Activated T-cell treated with anti-CD3 and anti-CD28 coated beads, Interleukin-2, amount 50 U/mL, for 4 hours (primary cell): ENCODE data around the gene EIF1. TPM values are rescaled to one million over a fixed set of nuclear protein-coding genes. Genes with fewer than 3 reads are reported as not detected.
"Not testable (repeated sequence)": the region's sequence is repeated elsewhere in the genome, so short reads cannot be mapped to it uniquely, and the experiment has no call there.

Experiments
- ATAC-seq, 2 donors: fragments of 200-7000 bp; cut with Tn5 transposase; one replicate each; pipeline ENCODE4 v1.10.0; 2021
- DNase-seq: peaks from one replicate; pipeline ENCODE4 v3.0.0-alpha.2; 2020
- H3K27me3 Mint-ChIP-seq: one replicate; pipeline ENCODE4 v1.8.0; 2021; ENCODE audit warnings: low read depth, mixed read lengths
- H3K36me3 Mint-ChIP-seq: one replicate; pipeline ENCODE4 v1.8.0; 2022; ENCODE audit warnings: mixed read lengths; ENCODE audit not compliant: insufficient read depth
- H3K4me1 Mint-ChIP-seq: one replicate; pipeline ENCODE4 v1.8.0; 2021; ENCODE audit warnings: low read depth, mixed read lengths
- H3K4me3 Mint-ChIP-seq: one replicate; pipeline ENCODE4 v1.8.0; 2021; ENCODE audit warnings: mild to moderate bottlenecking, moderate library complexity, mixed read lengths
- H3K9me3 Mint-ChIP-seq: one replicate; pipeline ENCODE4 v1.8.0; 2021; ENCODE audit warnings: mixed read lengths
- total RNA-seq, 3 donors: library from RNA; stranded (reverse); gene quantifications; one replicate each; pipeline ENCODE4 v1.2.1, GENCODE V29; 2021

EIF1 gene
- total RNA-seq: 1,000 to 10,000 TPM; 1,373 to 1,742 (median 1,506) TPM

DNA sequence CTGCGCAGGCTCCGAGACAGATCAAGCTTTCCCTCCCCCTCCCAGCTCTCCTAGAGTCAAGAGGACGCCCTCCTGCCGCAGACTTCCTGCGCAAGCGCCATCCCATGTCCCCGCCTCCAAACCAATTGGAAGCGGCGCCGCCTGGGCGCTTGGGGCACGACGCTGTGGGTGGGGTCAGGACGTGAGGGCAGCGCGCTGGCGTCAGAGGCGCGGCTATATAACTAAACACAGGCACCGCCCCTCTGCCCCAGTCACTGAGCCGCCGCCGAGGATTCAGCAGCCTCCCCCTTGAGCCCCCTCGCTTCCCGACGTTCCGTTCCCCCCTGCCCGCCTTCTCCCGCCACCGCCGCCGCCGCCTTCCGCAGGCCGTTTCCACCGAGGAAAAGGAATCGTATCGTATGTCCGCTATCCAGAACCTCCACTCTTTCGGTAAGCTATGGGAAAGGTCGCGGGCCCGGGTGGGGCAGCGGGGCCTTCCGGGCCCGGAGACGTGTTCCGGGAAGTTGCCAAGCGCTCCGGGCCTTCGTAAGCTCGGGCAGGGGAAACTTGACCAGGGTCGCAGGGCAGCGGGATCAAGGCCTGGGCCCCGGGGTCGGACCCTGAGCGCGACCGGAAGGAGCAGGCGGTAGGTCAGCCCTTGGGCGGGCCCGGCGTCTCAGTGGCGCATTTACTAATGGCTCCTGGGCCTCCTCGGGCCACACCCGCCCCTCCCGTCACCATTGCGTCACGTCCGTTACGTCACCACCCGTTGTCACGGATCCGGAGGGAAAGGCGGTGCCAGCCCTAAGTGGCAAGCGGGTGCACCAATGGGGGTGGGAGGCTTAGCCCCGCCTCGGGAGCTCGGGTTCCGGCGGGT, at the start of gene EIF1:
Gene EIF1, plus strand, starts transcription at position 245 of the 856 bp plus-strand sequence. Its CDS starts 154 bp downstream, at position 399.
- peak within 1 kb of the TSS; percentile 96 for H3K4me3 Mint-ChIP-seq
- H3K27me3 Mint-ChIP-seq: no peaks in the 10 kb centered on the region
- H3K36me3 Mint-ChIP-seq: peaks cover 36% of the 10 kb centered on the region
- ATAC-seq (peak; percentile 83 to 85), DNase-seq (peak; percentile 100)
- H3K9me3 Mint-ChIP-seq: no peaks in the 10 kb centered on the region
- H3K4me1 Mint-ChIP-seq: peaks cover 28% of the 10 kb centered on the region

DNA sequence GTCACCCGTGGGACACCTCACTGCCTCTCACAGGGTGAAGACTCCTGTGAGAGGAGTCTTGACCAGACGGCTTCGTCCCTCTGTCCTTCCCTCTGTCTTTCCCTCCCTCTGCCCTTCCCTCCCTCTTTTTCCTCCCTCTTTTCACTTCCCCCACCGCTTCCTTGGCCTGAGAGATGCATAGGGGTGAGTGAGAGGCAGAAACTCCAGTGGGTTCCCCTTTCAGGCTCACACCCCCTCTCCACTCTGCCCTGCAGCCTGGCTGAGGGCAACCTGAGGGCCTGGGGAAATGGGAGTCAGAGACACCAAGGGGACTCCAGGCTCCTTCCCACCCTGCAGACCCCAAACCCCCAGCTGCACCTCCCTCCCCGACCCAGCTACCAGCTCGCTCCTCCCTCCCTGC, 49.7 kb upstream of the EIF1 start:
- ATAC-seq: no peak
- no peak for DNase-seq
- Mint-ChIP-seq H3K9me3 (no peaks in the 10 kb centered on the region), H3K4me1 (no peaks in the 10 kb centered on the region), H3K27me3 (no peaks in the 10 kb centered on the region), H3K4me3 (no peak overlapping the region), H3K36me3 (no peaks in the 10 kb centered on the region)

DNA sequence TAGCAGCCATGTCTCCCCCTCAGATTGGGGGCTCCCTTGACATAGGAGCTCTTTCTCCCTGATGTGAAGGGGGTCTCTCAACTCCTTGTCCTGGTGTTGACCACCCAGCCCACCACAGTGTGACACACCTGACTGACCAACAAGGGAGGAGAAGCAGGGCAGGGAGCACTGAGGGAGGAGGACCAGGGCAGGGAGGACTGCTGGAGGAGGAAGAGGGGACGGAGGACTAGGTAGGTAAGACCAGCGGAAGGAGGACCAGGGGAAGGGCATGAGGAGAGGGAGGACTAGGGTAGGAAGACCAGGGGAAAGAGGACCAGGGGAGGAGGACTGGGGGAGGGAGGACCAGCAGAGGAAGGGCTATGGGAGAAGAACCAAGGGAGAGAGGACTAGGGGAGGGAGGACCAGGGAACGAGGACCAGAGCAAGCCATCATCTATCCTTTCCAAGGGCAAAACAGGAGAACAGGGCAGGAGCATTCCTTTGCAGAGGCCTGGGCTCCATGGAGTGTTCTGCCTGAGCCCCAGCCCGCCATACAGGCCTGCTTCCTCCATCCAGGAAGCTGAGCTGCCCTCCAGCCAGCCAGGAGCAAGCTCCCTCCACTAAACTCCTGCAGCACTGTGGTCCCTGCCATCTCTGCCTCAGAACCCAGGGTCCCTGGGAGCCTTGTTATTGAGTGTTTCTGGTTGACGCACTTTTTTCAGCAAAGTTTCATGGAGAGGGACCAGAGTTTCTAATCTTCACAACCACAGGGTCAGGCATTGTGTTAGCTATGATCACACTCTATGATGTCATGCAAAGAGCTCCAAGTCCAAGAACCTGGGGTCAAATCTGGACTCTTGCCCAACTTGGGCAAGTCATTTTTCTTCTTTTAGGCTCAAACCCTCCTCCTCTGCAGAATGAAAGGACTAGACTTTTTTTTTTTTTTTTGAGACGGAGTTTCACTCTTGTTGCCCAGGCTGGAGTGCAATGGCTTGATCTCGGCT, 48.9 kb upstream of the EIF1 start:
- H3K9me3 Mint-ChIP-seq: no peaks in the 10 kb centered on the region
- no peaks in the 10 kb centered on the region for H3K27me3 Mint-ChIP-seq
- ATAC-seq (no peak), DNase-seq (no peak)
- H3K4me3 Mint-ChIP-seq: no peak overlapping the region
- H3K36me3 Mint-ChIP-seq: no peaks in the 10 kb centered on the region
- no peaks in the 10 kb centered on the region for H3K4me1 Mint-ChIP-seq

DNA sequence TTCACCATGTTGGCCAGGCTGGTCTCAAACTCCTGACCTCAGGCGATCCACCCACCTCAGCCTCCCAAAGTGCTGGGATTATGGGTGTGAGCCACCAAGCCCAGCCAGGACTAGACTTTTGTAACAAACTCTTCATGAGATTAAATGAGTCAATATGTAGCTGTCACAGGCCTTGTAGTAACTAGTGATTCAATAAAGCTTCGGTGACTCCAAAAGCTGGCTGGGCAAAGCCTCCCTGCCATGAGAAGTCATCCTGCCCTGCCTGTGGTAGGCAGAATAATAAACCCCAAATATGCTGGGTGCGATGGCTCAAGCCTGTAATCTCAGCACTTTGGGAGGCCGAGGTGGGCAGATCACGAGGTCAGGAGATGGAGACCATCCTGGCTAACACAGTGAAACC, 48.1 kb upstream of the EIF1 start:
- H3K4me3 Mint-ChIP-seq, H3K27me3 Mint-ChIP-seq, ATAC-seq, DNase-seq, H3K36me3 Mint-ChIP-seq, H3K9me3 Mint-ChIP-seq, H3K4me1 Mint-ChIP-seq: not testable (repeated sequence)

DNA sequence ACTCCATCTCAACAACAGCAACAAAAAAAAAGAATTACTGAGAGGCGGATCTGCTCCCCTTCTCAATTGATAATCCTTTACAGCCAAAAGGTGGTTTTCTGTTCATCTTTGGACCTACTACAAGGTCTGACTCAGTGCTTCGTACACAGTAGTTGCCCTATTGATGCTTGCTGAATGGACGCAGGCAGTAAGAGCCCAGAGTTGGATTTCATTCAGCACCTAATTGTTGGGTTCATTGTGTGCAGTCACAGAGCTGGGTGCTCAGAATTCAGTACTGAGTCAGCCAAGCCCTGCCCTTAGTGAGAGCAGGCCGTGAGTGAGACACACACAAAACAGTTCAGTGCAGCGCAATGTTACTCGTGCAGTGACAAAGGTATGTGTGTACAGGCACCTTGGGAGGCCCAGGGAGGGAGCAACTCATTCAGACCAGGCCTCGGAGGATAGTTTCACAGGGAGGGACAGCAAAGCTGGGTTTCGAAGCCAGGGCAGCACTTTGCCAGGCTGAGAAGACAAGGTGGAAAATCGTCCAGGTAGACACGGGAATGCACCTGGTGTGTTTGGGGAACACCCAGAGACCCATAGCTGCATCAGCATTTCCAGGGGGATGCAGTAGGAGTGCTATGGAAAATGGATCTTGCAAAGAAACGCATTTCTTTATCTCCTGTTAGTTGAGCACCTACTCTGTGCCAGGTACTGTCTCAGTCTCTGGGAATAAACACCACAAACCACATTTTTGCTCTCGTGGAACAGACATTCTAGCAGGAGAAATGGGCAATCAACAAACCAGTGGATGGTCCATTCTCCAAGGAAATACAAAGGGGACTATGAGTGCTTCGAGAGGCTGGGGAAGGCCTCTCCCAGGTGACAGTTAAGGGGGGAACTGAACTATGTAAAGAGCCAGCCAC, 46.2 kb upstream of the EIF1 start:
- ATAC-seq (no peak), DNase-seq (no peak)
- Mint-ChIP-seq H3K36me3 (no peaks in the 10 kb centered on the region), H3K4me1 (no peaks in the 10 kb centered on the region), H3K27me3 (no peaks in the 10 kb centered on the region), H3K4me3 (no peak overlapping the region), H3K9me3 (no peaks in the 10 kb centered on the region)

DNA sequence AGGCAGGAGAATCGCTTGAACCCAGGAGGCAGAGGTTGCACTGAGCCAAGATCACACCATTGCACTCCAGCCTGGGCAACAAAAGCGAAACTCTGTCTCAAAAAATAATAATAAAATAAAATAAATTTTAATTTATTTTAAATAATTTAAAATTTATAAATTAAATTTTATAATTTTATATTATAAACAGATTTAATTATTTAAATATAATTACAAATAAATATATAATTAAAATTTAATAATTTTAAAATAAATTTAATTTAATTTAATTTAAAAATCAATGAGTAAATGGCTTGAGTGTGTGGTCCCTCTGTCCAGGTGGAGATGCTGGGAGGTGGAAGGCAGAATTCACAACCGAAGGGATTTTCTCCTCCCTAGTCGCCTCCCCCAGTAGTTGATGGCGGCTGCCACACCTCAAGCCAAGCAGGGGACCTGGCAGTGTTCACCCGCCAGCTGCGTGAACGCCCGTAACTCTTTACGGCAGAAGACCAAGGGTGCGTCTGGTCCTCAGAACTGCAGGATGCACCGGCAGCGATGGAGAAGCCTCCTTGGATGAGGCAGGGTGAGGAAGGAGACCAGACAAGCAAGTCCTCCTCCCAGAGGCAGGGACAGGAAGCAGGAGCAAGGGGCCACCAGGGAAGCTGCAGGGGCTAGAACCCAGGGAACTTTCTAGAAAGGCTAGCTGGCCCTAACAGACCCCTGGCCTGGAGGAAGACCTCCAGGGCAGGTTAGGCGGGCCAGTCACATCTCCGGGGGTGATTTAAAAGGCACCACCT, 41.5 kb upstream of the EIF1 start:
- DNase-seq (no peak), ATAC-seq (no peak)
- Mint-ChIP-seq H3K4me3 (no peak overlapping the region), H3K27me3 (no peaks in the 10 kb centered on the region), H3K36me3 (no peaks in the 10 kb centered on the region), H3K4me1 (peaks cover 10% of the 10 kb centered on the region), H3K9me3 (no peaks in the 10 kb centered on the region)

DNA sequence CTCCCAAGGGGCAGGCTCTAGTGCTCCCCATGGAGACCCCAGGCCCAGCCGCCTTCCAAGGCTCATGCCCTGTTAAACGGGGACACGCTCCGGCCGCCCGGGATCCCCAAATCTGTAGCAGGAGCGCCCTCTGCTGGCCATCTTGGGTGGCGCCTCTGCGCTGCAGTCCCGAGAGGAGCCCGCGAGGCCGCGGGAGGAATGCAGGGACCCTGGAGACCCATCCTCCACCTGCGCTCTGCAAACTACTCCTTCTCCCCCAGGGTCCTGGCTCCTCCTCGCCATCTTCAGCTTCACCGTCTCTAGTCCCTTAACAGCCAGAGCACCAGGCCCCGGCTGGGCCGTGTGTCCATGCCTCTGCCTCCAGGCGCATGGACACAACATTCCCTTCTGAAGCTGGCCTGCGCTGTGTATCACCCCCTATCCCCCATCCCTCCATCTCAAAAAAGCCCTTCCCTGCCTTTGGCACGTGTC, 40.7 kb upstream of the EIF1 start:
- ATAC-seq (peak; percentile 84 to 87), DNase-seq (peak; percentile 92)
- Mint-ChIP-seq H3K4me1 (peaks cover 10% of the 10 kb centered on the region), H3K9me3 (no peaks in the 10 kb centered on the region), H3K36me3 (no peaks in the 10 kb centered on the region), H3K4me3 (peak overlapping the region; percentile 72), H3K27me3 (no peaks in the 10 kb centered on the region)

DNA sequence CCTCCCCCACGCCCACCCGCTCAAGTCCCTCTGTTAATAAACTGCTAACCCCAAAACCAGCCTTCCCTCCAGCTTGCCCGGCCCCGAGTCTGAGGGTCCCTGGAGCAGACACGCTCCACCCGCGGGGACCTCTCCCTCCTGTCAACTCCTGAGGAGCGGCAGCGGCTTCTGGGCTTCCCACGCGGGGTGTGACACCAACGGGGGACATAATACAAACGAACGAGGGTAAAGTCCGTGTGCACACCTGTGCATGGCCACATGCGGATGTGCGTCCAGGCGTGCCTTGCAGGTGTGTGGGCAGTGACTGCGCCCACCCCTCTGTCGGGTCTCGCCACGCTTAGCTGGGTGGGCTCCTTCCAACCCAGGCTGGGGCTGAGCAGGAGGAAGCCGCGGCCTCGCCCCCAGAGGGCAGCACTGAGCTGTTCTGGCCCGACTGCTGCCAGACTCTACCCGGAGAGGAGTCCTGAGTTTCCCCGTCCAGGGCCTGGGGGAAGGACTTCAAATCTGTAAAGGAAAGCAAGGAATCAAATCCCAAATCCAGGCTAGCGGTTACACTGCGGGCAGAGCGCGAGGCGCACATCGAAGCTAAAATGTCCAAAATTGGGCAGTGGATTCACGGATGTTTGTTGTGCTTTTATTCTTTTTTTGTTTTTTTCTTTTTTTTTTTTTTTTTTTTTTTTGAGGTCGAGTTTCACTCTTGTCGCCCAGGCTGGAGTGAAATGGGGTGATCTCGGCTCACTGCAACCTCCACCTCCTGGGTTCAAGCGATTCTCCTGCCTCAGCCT, 40.1 kb upstream of the EIF1 start:
- peak; percentile 90 to 92 for ATAC-seq
- H3K4me1 Mint-ChIP-seq: peaks cover 10% of the 10 kb centered on the region

DNA sequence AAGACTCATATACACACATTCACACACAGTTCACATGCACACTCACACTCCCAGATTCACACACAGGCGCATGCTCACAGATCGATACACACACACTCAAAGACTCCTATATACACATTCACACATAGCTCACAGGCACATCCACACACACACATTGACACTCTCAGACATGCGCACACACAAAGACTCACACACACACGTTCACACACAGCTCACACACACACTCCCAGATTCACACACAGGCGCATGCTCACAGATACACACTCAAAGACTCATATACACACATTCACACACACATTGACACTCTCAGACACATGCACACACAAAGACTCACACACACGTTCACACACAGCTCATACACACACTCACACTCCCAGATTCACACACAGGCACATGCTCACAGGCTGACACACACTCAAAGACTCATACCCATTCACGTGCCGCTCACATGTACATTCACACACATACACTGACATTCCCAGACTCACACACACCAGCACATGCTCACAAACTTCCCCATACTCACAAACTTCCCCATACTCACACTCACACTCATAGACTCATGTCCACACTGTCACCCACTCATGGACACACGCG, 38.7 kb upstream of the EIF1 start:
- Mint-ChIP-seq H3K4me3 (no peak overlapping the region), H3K27me3 (no peaks in the 10 kb centered on the region), H3K36me3 (no peaks in the 10 kb centered on the region), H3K4me1 (peaks cover 10% of the 10 kb centered on the region), H3K9me3 (no peaks in the 10 kb centered on the region)
- ATAC-seq (no peak), DNase-seq (no peak)

More for the DNA sequence above, 40.1 kb upstream of the EIF1 start:
- Mint-ChIP-seq H3K4me3 (peak overlapping the region; percentile 72), H3K9me3 (no peaks in the 10 kb centered on the region), H3K27me3 (no peaks in the 10 kb centered on the region), H3K36me3 (no peaks in the 10 kb centered on the region)
- DNase-seq: peak; percentile 84

DNA sequence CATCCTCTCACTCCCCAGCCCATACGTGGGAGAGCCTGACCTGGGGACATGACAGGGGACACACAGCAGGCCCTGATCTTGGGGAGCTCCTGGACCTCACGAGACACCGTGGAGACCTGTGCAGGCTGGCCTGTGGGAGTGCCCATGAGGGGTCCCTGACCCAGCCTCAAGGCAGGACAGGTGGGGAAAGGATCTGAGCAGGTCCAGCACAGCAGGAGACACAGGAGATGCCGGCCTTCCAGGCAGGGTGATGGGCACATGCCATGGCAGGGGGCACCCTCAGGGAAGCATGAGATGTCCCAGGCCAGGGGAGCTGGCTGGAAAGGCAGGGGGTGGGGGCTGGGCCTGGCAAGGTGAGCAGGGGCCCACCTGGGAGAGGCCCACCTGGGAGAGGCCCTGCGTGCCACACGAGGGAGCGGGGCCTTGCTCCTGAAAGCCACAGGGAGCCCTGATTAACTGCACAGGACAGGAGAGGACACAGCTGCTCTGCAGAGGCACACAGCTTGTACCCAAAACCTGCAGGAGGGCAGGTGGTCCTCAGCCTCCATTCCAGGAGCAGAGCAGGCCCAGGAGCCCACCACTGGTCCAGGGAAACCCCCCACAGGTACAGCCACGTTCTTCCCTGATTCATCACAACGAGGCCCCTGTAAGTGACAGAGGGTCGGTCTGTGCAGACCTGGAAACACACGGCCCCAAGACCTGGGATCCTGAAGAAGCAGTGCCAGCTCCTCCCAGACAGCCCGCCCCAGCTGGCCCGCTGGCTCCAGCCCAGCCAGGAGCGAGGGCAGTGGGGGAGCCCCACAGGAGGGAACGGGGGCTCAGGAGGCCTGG, 37.7 kb upstream of the EIF1 start:
- H3K4me3 Mint-ChIP-seq: no peak overlapping the region
- no peaks in the 10 kb centered on the region for H3K9me3 Mint-ChIP-seq
- H3K27me3 Mint-ChIP-seq: no peaks in the 10 kb centered on the region
- ATAC-seq: no peak
- H3K36me3 Mint-ChIP-seq: no peaks in the 10 kb centered on the region
- peaks cover 10% of the 10 kb centered on the region for H3K4me1 Mint-ChIP-seq
- DNase-seq: no peak

DNA sequence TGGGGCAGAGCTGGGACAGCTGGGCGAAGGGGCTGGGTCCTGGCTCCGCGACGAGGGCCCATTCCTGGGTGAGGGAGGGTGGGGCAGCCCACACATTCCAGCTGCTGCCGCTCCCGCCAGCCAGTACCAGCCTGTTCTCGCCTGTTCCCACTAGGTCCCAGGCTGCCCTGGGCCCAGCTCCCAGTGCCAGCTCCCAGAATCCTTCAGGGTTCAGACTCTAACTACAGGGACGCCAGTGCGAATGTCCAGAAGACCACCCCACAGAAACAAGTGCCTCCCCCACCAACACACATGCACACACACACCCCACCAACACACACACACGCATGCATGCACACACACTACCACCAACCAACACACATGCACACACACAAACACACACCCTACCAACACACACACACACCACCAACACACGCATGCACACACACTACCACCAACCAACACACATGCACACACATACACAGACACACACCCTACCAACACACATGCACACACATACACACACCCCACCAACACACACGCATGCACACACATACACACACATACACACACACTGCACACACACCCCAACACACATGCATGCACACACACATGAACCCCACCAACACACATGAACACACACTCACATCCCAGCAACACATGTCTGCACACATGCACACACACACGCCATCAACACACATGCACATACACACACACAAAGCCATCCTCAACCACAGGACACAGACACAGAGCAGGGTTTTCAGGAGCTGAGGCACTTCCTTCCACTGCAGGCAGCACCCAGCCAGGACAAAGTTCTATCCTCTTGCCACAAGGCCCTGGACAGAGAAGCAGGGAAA, 36.8 kb upstream of the EIF1 start:
- peaks cover 10% of the 10 kb centered on the region for H3K4me1 Mint-ChIP-seq
- ATAC-seq (no peak), DNase-seq (no peak)
- no peaks in the 10 kb centered on the region for H3K36me3 Mint-ChIP-seq
- H3K9me3 Mint-ChIP-seq: no peaks in the 10 kb centered on the region
- no peak overlapping the region for H3K4me3 Mint-ChIP-seq
- no peaks in the 10 kb centered on the region for H3K27me3 Mint-ChIP-seq
